OCI-LY1 (cell line): ENCODE results near the gene DECR2.

Experiments used
- EZH2 ChIP-seq: fragments of 200-600 bp; sonication (generic), shearing (Covaris generic); IDR thresholded peaks from 2 replicates; pipeline ENCODE4 v1.8.0; 2017; ENCODE audit warnings: borderline replicate concordance, mixed run types, mild to moderate bottlenecking, antibody characterized with exemption, low read length, moderate library complexity, mixed read lengths
- TF ChIP-seq, protein P1 (sequence below): fragments of 200-600 bp; sonication (generic), shearing (Covaris generic); IDR thresholded peaks from 2 replicates; pipeline ENCODE4 v1.5.1; 2017; ENCODE audit warnings: mild to moderate bottlenecking, antibody characterized with exemption, low read length, moderate library complexity, mixed read lengths

DNA sequence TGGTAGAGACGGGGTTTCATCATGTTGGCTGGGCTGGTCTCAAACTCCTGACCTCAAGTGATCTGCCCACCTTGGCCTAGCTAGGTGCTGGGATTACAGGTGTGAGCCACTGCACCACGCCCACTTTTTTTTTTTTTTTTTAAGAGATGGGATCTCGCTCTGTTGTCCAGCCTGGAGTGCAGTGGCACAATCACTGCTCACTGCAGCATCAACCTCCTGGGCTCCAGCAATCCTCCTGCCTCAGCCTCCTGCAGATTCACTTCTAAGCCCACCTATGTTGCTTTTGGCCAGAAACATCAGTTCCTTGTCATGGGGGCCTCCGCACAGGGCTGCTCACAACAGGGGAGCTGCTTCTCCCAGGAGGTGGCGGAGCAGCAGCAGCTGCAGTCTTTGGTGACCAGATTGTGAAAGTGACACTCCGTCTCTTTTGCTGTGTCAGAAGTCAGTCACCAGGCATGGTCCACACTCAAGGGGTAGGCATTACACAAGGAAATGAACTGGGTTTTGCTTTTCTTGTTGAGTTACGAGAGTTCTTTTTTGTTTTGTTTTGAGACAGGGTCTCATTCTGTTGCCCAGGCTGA is 9.1 kb upstream of the DECR2 start:
- TF ChIP-seq, protein P1, sequence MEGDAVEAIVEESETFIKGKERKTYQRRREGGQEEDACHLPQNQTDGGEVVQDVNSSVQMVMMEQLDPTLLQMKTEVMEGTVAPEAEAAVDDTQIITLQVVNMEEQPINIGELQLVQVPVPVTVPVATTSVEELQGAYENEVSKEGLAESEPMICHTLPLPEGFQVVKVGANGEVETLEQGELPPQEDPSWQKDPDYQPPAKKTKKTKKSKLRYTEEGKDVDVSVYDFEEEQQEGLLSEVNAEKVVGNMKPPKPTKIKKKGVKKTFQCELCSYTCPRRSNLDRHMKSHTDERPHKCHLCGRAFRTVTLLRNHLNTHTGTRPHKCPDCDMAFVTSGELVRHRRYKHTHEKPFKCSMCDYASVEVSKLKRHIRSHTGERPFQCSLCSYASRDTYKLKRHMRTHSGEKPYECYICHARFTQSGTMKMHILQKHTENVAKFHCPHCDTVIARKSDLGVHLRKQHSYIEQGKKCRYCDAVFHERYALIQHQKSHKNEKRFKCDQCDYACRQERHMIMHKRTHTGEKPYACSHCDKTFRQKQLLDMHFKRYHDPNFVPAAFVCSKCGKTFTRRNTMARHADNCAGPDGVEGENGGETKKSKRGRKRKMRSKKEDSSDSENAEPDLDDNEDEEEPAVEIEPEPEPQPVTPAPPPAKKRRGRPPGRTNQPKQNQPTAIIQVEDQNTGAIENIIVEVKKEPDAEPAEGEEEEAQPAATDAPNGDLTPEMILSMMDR: peak; percentile 32; the same call in 1 of the 2 replicates
- no peak for TF ChIP-seq EZH2
